GM18499 (cell line): ENCODE measurements around the gene DGKH.

Experiments used
- ATAC-seq: cut with Tn5 transposase; IDR thresholded peaks from one replicate; pipeline ENCODE4 v1.9.1; 2021; ENCODE audit warnings: moderate number of reproducible peaks; ENCODE audit not compliant: insufficient read depth, unreplicated experiment

Gene DGKH

DNA sequence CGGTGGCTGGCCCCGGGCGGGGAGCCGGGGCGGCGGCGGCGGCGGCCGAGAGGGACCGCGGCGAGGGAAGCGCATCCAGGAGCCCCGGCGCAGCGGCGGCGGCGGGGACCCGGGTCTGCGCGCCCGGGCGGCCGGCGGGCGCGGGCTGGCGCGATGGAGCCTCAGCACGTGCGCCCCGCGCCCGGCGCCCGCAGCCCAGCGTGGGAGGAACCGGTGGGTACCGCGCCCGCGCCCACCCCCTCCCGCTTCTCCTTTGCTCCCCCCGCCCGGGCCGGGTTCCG is 7.8 kb upstream of the DGKH start:
- ATAC-seq, result no peak

DNA sequence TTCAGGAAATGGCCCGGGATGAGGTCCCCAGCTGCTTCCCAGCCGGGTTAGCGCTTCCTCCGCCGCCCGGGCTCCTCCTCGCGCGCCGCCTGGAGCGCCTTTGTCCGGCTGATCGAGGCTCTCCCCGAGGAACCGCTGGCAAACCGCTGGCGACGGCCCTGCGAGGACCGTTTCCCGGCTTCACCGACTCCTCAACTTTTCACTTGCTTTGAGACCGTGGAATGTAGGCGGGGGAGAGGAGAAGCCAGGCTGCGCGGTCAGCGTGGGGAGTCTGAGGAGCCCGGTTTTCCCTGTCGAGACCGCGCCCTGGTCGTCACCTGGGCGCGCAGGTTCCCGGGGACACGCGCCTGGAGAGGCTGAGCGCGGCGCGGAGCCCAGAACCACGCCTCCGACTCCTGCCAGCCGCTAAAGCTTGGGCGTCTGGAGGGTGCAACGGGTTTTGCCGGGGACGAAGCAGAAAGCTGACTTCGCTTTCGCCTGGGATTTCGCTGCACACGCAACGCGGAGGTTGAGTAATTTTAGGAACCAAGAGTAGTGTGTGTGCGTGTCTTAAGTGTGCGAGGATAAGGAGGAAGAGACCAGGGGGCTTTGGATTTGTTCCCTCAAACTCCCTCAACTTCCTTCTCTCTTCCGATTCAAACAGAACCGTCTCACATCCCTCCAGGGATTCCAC is 7.3 kb upstream of the DGKH start:
- ATAC-seq, result no peak

- ATAC-seq, result no peak
Observed at GRCh38 chr13:42041684-42042035, 6.8 kb upstream of the DGKH start.

DNA sequence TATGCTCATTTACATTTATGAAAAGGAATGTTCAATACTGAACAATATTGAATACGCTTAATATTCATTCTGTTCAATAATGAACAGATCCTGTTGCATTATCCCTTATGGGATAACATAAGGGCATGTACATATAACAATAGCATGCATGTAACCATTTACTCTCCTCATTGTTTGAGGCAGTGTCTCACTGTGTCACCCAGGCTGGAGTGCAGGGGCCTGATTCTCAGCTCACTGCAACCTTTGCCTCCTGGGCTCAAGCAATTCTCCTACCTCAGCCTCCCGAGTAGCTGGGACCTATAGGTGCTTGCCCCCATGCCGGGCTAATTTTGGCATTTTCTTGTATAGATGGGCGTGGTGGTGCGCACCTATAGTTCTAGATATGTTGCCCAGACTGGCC is 4.8 kb upstream of the DGKH start:
- no peak for ATAC-seq

DNA sequence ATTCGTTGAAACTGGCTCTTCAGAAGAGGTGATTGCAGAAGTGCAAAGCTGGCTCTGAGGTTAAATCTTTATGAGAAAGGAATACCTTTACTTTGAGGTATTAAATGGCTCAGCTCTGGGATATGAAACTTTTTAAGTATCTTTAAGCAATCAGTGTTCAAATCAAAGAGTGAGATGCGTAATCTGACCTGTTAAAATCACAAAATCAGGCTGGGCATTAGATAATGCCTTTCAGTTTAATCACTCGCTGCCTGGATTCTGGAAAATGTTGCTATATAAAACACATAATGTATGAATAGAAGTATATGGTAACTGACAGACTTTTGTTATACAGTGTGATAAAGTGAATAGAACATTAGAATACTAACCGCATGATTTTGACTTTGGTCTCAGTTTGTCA is 2.0 kb upstream of the DGKH start:
- no peak for ATAC-seq

DNA sequence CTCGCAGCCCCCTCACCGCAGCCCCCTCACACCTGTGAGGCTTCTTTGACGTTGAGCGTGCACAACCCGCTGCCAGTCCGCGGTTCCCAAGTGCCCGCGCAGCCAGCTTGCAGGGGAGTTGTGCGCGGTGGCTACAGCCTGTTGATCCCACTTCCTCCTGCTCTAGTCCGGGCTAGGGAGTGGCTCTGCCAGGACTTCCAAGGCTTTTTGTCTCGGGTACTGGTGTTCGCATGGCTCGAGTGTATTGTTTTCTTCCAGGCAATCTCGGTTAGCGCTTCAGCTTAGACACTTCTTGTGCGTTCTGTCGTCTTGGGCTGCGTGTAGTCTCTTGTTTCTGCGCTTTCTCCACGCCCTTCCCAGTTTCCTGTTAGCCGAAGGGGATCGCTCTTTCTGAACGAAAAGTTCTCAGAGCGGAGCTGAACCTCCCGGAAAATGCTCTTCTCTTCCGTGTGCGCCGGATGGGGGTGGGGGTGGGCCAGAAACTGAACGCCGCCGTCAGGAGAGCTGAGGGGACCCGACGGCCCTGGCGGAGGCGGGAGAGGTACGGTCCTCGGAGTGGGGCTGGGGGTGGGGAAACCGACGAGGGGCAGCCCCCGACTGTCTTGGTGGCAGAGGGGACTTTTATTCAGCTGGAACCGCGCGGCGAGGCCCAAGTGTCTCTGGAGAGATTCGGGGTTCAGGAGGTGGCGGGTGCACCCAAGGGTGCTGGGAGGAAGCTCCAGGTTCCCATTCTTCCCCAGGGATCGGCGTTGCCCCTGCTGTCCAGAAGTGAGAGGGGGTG is 697 bp upstream of the DGKH start:
- no peak for ATAC-seq

DNA sequence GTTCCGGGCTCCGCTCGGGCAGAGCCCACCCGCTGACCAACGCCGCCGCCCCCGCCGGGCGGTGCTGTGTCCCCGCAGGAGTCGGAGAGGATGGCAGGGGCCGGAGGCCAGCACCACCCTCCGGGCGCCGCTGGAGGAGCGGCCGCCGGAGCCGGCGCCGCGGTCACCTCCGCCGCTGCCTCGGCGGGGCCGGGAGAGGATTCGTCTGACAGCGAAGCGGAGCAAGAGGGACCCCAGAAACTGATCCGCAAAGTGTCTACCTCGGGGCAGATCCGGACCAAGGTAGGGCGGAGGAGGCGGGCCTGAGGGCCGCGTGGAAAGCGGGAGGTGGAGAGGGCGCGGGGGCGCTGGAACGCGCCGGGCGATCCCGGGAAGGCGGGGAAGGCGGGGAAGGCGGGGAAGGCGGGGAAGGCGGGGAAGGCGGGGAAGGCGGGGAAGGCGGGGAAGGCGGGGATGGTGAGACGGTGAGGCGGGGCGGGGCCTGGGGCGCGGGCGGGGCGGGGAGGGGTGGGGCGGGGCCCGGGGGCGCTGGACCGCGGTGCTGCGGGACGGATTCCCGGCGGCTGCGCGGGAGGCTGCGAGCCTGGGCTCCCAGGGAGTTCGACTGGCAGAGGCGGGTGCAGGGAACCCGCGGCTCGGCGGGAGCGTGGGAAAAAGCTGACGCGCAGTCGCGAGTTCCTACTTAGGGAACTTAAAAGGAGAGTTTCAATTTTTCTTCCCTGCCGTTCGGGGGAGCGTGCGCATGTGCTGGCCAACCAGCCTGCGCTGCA is 421 bp downstream of the DGKH start:
- no peak for ATAC-seq

GRCh38 chr13:42049454-42049813 is 986 bp downstream of the DGKH start:
- ATAC-seq, result no peak

DNA sequence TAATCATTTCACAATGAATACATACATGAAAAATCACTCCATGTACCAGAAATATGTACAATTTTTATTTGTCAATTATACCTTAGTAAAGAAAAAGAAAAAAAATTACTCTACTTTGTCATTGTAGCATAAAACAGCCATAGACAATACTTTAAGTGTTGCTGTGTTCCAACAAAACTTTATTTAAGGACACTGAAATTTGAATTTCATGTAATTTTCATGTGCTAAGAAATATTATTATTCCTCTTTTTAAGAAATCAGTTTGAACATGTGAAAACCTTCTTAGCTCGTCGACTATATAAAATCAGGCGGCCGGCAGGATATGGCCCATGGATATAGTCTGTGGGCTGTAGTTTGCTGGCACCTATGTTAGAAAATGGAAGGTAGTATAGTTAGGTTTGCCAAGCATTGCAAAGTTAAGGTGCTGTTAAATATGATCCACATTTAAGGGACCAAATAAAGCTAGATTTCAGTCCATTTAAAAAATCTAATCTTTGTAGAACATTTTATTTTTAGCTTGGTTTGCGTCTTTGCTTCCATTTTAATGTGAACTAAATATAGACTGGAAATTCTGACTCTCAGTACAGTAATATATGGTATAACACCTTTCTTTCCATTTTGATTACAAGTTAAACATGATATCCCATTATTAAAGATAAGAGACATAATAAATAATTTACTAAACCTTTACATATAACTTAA is 6.5 kb downstream of the DGKH start:
- no peak for ATAC-seq

- ATAC-seq, result no peak
Observed at GRCh38 chr13:42055500-42056085, 7.1 kb downstream of the DGKH start.

DNA sequence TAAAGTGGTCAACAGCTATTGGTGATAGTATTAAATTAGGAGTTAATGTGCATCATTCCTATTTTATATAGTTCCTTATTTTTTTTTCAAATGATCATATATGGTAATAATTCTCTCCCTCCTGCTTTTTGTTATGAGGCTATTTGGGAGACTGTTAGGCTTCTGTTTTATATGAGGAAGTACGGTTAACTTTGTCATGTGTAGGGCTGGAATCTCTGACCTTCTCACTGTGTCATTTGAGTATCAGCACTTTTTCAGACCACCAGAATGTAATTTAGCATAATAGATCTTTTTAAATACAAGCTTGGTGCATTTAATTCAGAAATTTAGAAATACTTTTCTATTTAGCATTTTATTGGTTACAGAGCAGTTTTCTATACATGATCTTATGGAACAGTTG is 7.7 kb downstream of the DGKH start:
- ATAC-seq, result no peak

GRCh38 chr13:42056583-42056982 is 8.1 kb downstream of the DGKH start:
- ATAC-seq, result no peak

DNA sequence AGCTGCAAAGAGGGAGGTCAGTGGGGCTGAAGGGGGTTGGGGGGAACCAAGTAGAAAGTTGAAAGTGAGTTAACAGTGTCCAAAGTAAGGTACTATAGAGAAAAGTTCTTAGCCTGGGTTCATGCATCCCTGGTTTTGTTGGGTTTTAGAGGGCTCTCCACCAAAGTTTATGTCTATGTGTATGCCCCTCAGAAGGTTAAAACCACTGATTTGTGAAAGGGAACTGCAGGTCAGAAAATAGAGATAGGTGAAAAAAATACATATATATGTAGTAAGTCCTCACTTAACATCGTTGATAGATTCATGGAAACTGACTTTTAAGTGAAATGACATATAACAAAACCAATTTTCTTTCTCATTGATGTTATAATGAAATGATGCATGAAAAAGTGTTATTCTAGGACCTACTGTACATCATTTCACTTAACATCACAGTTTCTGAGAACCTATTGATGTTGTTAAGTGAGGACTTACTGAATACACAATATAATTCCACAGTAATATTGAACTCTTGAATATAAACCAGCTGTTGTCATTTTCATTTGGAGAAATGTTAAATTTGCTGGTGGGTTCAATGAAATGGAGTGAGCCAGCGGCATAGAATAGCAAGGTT is 9.6 kb downstream of the DGKH start:
- ATAC-seq, result no peak

DNA sequence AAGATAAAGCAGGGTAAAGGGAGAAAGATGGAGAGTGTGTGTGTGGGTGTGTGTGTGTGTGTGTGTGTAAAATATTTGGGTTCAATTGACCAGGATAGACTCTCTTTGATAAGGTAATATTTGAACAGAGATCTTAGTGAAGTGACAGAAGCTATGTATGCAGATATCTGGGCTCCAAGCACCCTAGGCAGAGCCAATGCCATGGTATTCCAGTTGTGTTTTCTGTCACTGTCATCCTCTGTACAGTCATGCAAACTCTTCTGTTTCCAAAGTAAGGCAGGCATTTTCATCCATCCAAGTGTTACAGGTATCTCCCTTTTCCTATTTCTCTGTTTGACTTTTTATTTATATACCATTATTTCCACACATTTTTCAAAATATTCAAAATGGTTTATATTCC is 13.5 kb downstream of the DGKH start:
- ATAC-seq, result no peak

- no peak for ATAC-seq
Observed at GRCh38 chr13:42063105-42063504, 14.7 kb downstream of the DGKH start.

- no peak for ATAC-seq
Observed at GRCh38 chr13:42064259-42064658, 15.8 kb downstream of the DGKH start.

- ATAC-seq, result no peak
Observed at GRCh38 chr13:42064966-42065365, 16.5 kb downstream of the DGKH start.

GRCh38 chr13:42065414-42065813 is 17.0 kb downstream of the DGKH start:
- no peak for ATAC-seq

DNA sequence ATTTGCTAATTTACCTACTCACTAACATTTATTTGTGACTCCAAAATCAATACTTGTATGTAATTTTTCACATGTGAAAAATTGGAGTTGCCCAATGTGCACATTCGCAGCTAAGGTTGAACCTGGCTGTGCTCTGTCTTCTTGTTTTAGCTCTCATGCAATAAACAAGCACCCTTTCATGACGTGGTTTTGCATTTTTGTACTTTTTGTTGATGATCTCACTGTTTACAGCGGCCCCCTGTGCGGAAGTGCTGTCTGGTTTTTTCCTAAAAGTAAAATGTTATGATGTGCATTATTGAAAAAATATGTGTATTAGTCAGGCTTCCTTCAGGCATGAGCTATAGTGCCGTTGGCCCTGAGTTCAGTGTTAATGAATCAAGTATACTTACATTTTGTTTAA is 18.1 kb downstream of the DGKH start:
- ATAC-seq, result no peak

GRCh38 chr13:42068886-42069285 is 20.4 kb downstream of the DGKH start:
- ATAC-seq, result no peak
